Right forelimb (tissue), 1 donor: Measurements from ENCODE around the gene COL7A1.

Experiments used
- DNase-seq: peaks from one replicate; pipeline ENCODE4 v3.0.0-alpha.2; 2018

Gene COL7A1

GRCh38 chr3:48595075-48595525 lies at the start of gene COL7A1:
Gene COL7A1 (minus strand): TSS chr3:48595329. CDS start chr3:48595159, 170 bp downstream.
- peak; percentile 50 for DNase-seq

GRCh38 chr3:48642605-48643004 lies 47.5 kb upstream of the COL7A1 start:
- DNase-seq: no peak

GRCh38 chr3:48641396-48641795 lies 46.3 kb upstream of the COL7A1 start:
- DNase-seq: no peak

GRCh38 chr3:48639944-48640606 lies 44.9 kb upstream of the COL7A1 start:
- DNase-seq: no peak

GRCh38 chr3:48637305-48637704 lies 42.2 kb upstream of the COL7A1 start:
- no peak for DNase-seq

GRCh38 chr3:48636149-48636655 lies 41.1 kb upstream of the COL7A1 start:
- DNase-seq: no peak

GRCh38 chr3:48635222-48636021 lies 40.3 kb upstream of the COL7A1 start, which contains the start of gene SLC26A6:
Gene SLC26A6 (minus strand): TSS chr3:48635461. CDS start chr3:48635393, 68 bp downstream.
- DNase-seq: peak; percentile 98

GRCh38 chr3:48634661-48635221 lies 39.6 kb upstream of the COL7A1 start:
- no peak for DNase-seq

GRCh38 chr3:48633743-48634142 lies 38.6 kb upstream of the COL7A1 start:
- DNase-seq: no peak

- DNase-seq: no peak
Observed at GRCh38 chr3:48633256-48633655, 38.1 kb upstream of the COL7A1 start.

GRCh38 chr3:48631516-48632448 lies 36.7 kb upstream of the COL7A1 start:
- DNase-seq: no peak

- DNase-seq: no peak
Observed at GRCh38 chr3:48630833-48631232, 35.7 kb upstream of the COL7A1 start.

- DNase-seq: no peak
Observed at GRCh38 chr3:48630407-48630806, 35.3 kb upstream of the COL7A1 start.

- DNase-seq: no peak
Observed at GRCh38 chr3:48629894-48630293, 34.8 kb upstream of the COL7A1 start.

GRCh38 chr3:48628277-48629017 lies 33.3 kb upstream of the COL7A1 start:
- no peak for DNase-seq

- no peak for DNase-seq
Observed at GRCh38 chr3:48625600-48625999, 30.5 kb upstream of the COL7A1 start.

GRCh38 chr3:48624767-48625166 lies 29.6 kb upstream of the COL7A1 start:
- no peak for DNase-seq

GRCh38 chr3:48623851-48624547 lies 28.9 kb upstream of the COL7A1 start:
- DNase-seq: no peak

GRCh38 chr3:48621461-48621869 lies 26.3 kb upstream of the COL7A1 start, which contains the start of gene TMEM89:
Gene TMEM89 (minus strand): TSS chr3:48621769. CDS start chr3:48621756, 13 bp downstream.
- no peak for DNase-seq
